ENCODE measurements around the gene PTGR3. TPM values are rescaled to one million over a fixed set of nuclear protein-coding genes. Genes with fewer than 3 reads are reported as not detected.

Gene PTGR3
- total RNA-seq, 3 donors from 2014 or later (not counting 1 experiment from before 2014, with no cell fraction given) = 27.4 to 29.4 (median 28.5) TPM

DNA sequence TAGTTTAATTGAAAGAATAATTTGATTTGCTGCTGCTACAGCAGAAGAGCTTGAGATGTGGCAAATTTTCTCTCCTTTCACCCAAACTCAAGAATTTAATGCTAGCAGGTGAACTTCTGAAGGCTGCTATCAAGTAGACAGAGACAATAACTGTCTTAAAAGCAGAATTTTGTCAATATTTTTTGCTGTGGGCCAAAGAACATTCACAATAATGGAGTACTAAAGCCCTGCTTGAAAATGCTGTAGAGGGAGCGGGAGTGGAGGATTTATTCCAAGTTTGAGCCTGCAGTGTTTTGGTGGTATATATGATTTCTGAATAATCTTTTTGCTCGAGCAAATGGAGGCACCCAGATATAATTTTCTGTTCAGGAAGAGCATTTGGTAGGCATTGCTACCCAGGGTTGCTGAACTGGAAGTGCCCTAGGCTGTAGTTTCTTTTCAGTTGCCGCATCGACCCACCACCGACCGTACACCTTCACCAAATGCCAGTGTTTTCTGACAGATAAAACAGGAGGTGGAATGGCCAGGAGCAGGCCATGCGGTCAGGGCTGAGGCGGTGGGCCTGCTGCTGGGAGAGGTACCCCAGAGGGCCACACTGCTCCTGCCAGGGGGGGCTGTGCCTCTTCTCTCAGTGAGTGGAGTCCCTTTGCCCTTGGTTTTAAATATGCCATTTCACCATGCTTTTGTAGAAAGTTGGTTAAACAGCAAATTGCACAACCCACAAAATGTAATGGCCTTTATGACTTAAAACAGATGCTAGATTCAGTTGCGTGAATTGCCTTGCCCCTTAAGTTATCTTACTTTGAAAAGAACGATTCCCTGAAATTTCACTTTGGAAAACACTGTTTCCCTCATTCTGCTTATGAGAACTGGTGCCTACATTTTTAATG is 38.0 kb upstream of the PTGR3 start:
- WGBS (ENCODE audit: insufficient coverage) = 65% methylated on average over 10 of the region's 10 CpGs
- Mint-ChIP-seq H3K36me3 (no peaks in the 10 kb centered on the region), H3K27me3 (ENCODE audit: low read depth in 2 of 2) (no peaks in the 10 kb centered on the region), H3K4me1 (peaks cover 62 to 84% of the 10 kb centered on the region in 2 donors), H3K4me3 (peak overlapping the region; percentile 92), H3K9me3 (peaks cover 0 to 5% of the 10 kb centered on the region in 2 donors), H3K27ac (peak overlapping the region; percentile 92 to 98)
- H3K4me1 ChIP-seq (ENCODE audit: control insufficient read depth, insufficient read depth, low read length) = peaks cover 47% of the 10 kb centered on the region
- peaks cover 8% of the 10 kb centered on the region for H3K9me3 ChIP-seq (ENCODE audit: control insufficient read depth, insufficient read depth, low read length)
- H3K27ac ChIP-seq (ENCODE audit: low read length) = peak overlapping the region; percentile 71
- no peak for ATAC-seq
- H3K36me3 ChIP-seq (ENCODE audit: control insufficient read depth, insufficient read depth, low read length) = no peaks in the 10 kb centered on the region
- DNase-seq = peak in 1 of 2 donors; percentile 41
- H3K27me3 ChIP-seq (ENCODE audit: control insufficient read depth, insufficient read depth, low read length) = no peaks in the 10 kb centered on the region
- intact Hi-C loops (cut with micrococcal nuclease) = loop anchor here (1.0 to 5.0 kb wide), 3 partner anchors 18 to 250 kb away; partner anchors contain the start of gene TSHZ1
- peak overlapping the region; percentile 35 for H3K4me3 ChIP-seq (ENCODE audit: low read length)
- TF ChIP-seq, protein P1, sequence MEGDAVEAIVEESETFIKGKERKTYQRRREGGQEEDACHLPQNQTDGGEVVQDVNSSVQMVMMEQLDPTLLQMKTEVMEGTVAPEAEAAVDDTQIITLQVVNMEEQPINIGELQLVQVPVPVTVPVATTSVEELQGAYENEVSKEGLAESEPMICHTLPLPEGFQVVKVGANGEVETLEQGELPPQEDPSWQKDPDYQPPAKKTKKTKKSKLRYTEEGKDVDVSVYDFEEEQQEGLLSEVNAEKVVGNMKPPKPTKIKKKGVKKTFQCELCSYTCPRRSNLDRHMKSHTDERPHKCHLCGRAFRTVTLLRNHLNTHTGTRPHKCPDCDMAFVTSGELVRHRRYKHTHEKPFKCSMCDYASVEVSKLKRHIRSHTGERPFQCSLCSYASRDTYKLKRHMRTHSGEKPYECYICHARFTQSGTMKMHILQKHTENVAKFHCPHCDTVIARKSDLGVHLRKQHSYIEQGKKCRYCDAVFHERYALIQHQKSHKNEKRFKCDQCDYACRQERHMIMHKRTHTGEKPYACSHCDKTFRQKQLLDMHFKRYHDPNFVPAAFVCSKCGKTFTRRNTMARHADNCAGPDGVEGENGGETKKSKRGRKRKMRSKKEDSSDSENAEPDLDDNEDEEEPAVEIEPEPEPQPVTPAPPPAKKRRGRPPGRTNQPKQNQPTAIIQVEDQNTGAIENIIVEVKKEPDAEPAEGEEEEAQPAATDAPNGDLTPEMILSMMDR (IDR thresholded peaks at IDR 0.05) = no peak

DNA sequence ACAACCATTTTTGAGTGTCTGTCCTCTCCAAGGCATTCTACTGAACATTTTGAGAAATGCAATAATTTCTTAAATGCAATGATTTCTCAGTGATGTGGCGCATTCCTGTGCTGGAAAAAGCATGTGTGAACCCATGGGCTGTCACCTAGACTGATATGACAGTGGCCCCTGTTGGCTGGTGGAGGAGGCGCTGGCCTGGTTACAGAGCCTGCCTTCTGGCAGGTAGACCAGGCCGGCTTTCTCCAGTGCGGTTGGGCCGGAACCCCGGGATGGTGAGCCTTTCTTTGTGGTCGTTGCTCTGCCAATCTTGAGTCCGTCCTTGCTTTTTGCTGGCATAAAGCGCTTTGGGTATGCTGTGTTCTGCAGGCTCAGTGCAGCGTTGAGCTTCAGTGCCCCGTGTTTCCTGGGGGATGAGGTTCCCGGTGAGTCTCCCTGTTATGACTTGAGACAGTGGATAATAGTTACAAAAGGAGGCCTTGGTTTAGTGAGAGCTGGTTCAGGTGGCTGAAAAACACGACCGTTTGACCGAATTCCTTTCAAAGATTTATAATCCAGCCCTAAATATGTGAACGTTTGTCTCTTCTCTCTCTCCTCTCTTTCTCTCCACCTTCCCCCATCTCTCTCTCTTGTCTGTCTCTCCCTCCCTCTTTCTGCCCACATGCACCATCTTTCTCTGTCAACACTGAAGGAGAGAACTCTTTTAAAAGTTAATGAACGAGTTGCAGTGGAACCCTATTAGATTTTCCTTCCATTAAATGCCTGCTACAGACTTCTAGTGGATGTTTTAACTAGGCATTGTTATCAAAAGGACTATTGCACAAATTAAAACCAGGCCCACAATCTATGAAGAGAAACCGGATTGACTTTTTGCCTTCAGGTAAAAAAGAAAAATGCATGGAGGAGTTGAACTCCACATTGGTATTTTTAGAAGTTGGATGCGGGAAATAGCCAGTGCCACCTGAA is 35.7 kb upstream of the PTGR3 start:
- H3K27ac ChIP-seq (ENCODE audit: low read length) = no peak overlapping the region
- WGBS (ENCODE audit: insufficient coverage) = 96% methylated on average over 19 of the region's 19 CpGs
- H3K9me3 Mint-ChIP-seq = no peaks in the 10 kb centered on the region
- DNase-seq (peak in 1 of 2 donors; percentile 56), ATAC-seq (no peak)
- peaks cover 3% of the 10 kb centered on the region for H3K9me3 ChIP-seq (ENCODE audit: control insufficient read depth, insufficient read depth, low read length)
- TF ChIP-seq, protein P1 (IDR thresholded peaks at IDR 0.05) = no peak
- no peak overlapping the region for H3K4me3 ChIP-seq (ENCODE audit: low read length)
- H3K27me3 Mint-ChIP-seq (ENCODE audit: low read depth in 2 of 2) = no peaks in the 10 kb centered on the region
- H3K4me1 ChIP-seq (ENCODE audit: control insufficient read depth, insufficient read depth, low read length) = peaks cover 42% of the 10 kb centered on the region
- intact Hi-C loops (cut with micrococcal nuclease) = loop anchor here (5.0 kb wide), 1 partner anchor 247 kb away; no protein-coding TSS in a partner anchor
- no peaks in the 10 kb centered on the region for H3K27me3 ChIP-seq (ENCODE audit: control insufficient read depth, insufficient read depth, low read length)
- H3K36me3 Mint-ChIP-seq = no peaks in the 10 kb centered on the region
- H3K27ac Mint-ChIP-seq = peak overlapping the region; percentile 92 to 98
- H3K4me1 Mint-ChIP-seq = peaks cover 67 to 90% of the 10 kb centered on the region in 2 donors
- peak overlapping the region; percentile 0 for H3K4me3 Mint-ChIP-seq
- H3K36me3 ChIP-seq (ENCODE audit: control insufficient read depth, insufficient read depth, low read length) = no peaks in the 10 kb centered on the region

DNA sequence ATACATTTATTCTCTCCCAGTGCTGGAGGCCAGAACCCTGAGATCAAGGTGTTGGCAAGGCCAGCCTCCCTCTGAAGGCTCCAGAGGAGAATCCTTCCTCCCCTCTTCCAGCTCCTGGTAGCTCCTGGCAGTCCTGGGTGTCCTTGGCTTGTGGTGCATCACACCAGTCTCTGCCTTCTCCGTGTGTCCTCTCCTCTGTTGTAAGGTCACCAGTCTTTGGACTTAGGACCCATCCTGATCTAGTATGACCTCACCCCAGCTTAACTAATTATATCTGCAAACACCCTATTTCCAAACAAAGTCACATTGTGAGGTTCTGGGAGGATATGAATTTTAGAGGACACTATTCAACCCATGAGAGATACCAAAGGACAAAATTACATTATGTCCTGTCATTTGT is 32.8 kb upstream of the PTGR3 start:
- no peaks in the 10 kb centered on the region for H3K36me3 Mint-ChIP-seq
- H3K4me3 ChIP-seq (ENCODE audit: low read length) = no peak overlapping the region
- no peaks in the 10 kb centered on the region for H3K9me3 Mint-ChIP-seq
- intact Hi-C loops (cut with micrococcal nuclease) = no loop called here
- H3K4me1 ChIP-seq (ENCODE audit: control insufficient read depth, insufficient read depth, low read length) = peaks cover 21% of the 10 kb centered on the region
- WGBS (ENCODE audit: insufficient coverage) = 100% methylated on average over 1 of the region's 1 CpG
- no peaks in the 10 kb centered on the region for H3K36me3 ChIP-seq (ENCODE audit: control insufficient read depth, insufficient read depth, low read length)
- TF ChIP-seq, protein P1 (IDR thresholded peaks at IDR 0.05) = no peak
- H3K4me1 Mint-ChIP-seq = peaks cover 42 to 70% of the 10 kb centered on the region in 2 donors
- no peak overlapping the region for H3K4me3 Mint-ChIP-seq
- no peaks in the 10 kb centered on the region for H3K27me3 ChIP-seq (ENCODE audit: control insufficient read depth, insufficient read depth, low read length)
- ATAC-seq (no peak), DNase-seq (no peak)
- no peaks in the 10 kb centered on the region for H3K9me3 ChIP-seq (ENCODE audit: control insufficient read depth, insufficient read depth, low read length)
- no peak overlapping the region for H3K27ac ChIP-seq (ENCODE audit: low read length)
- no peaks in the 10 kb centered on the region for H3K27me3 Mint-ChIP-seq (ENCODE audit: low read depth in 2 of 2)
- H3K27ac Mint-ChIP-seq = peak overlapping the region in 1 of 2 donors; percentile 7
